Ishikawa (cell line): ENCODE results near the gene RRP7A.

Experiments
- CEBPB ChIP-seq: IDR thresholded peaks from 2 replicates; pipeline ENCODE4 v1.6.1; 2012
- CREB1 ChIP-seq: IDR thresholded peaks from 2 replicates; pipeline ENCODE4 v1.6.1; 2012; ENCODE audit warnings: low read depth
- EGR1 ChIP-seq: IDR thresholded peaks from 2 replicates; pipeline ENCODE4 v1.6.1; 2012
- EP300 ChIP-seq: IDR thresholded peaks from 2 replicates; pipeline ENCODE4 v1.6.1; 2012; ENCODE audit warnings: borderline replicate concordance
- FOXM1 ChIP-seq: IDR thresholded peaks from 2 replicates; pipeline ENCODE4 v1.6.1; 2012; ENCODE audit warnings: low read depth, borderline replicate concordance
- MAX ChIP-seq: IDR thresholded peaks from 2 replicates; pipeline ENCODE4 v1.6.1; 2012
- NFIC ChIP-seq: IDR thresholded peaks from 2 replicates; pipeline ENCODE4 v1.6.1; 2012
- RAD21 ChIP-seq: IDR thresholded peaks from 2 replicates; pipeline ENCODE4 v1.6.1; 2012; ENCODE audit warnings: low read depth
- REST ChIP-seq: IDR thresholded peaks from 2 replicates; pipeline ENCODE4 v1.6.1; 2012; ENCODE audit warnings: low read depth, mild to moderate bottlenecking
- TAF1 ChIP-seq: IDR thresholded peaks from 2 replicates; pipeline ENCODE4 v1.6.1; 2012; ENCODE audit warnings: low read depth, mild to moderate bottlenecking
- TCF12 ChIP-seq: IDR thresholded peaks from 2 replicates; pipeline ENCODE4 v1.6.1; 2012; ENCODE audit warnings: low read depth
- TEAD4 ChIP-seq: IDR thresholded peaks from 2 replicates; pipeline ENCODE4 v1.6.1; 2012
- USF1 ChIP-seq: IDR thresholded peaks from 2 replicates; pipeline ENCODE4 v1.6.1; 2012
- YY1 ChIP-seq: IDR thresholded peaks from 2 replicates; pipeline ENCODE4 v1.6.1; 2012; ENCODE audit warnings: low read depth
- ZBTB7A ChIP-seq: IDR thresholded peaks from 2 replicates; pipeline ENCODE4 v1.6.1; 2012; ENCODE audit warnings: low read depth

The RRP7A gene

GRCh38 chr22:42472671-42473070 is 46.9 kb downstream of the RRP7A start:
- TF ChIP-seq TAF1 (no peak), MAX (no peak), TEAD4 (no peak), USF1 (no peak), TCF12 (no peak), RAD21 (no peak), REST (no peak), CEBPB (no peak), NFIC (no peak), EP300 (no peak), YY1 (no peak), ZBTB7A (no peak), CREB1 (no peak), FOXM1 (no peak)

GRCh38 chr22:42471441-42471840 is 48.2 kb downstream of the RRP7A start:
- no peak for TF ChIP-seq FOXM1
- TF ChIP-seq NFIC: no peak
- TF ChIP-seq CREB1: no peak
- TF ChIP-seq MAX: no peak
- TF ChIP-seq RAD21: no peak
- TF ChIP-seq REST: no peak
- TF ChIP-seq CEBPB: no peak
- TF ChIP-seq TCF12: no peak
- no peak for TF ChIP-seq TEAD4
- no peak for TF ChIP-seq ZBTB7A

GRCh38 chr22:42470366-42471082 is 49.1 kb downstream of the RRP7A start:
- TF ChIP-seq ZBTB7A (no peak), TCF12 (no peak), CEBPB (no peak), EP300 (no peak), MAX (no peak), USF1 (no peak), CREB1 (no peak), EGR1 (no peak), RAD21 (no peak), TAF1 (no peak), REST (no peak)

- TF ChIP-seq CEBPB (no peak), NFIC (no peak), CREB1 (no peak), REST (no peak), EP300 (no peak), TCF12 (no peak), EGR1 (no peak)
Observed at GRCh38 chr22:42468841-42469240, 50.8 kb downstream of the RRP7A start.
